Measurements from ENCODE around the gene LRWD1. TPM values are rescaled to one million over a fixed set of nuclear protein-coding genes. Genes with fewer than 3 reads are reported as not detected.
A peak's percentile ranks its signal among the peaks of the same experiment; 100 is the strongest.

The LRWD1 gene
- polyA plus RNA-seq, 3 donors from 2014 or later: 13.5 to 22.8 (median 21.5) TPM

GRCh38 chr7:102431617-102432298 lies 33.0 kb upstream of the LRWD1 start:
- Mint-ChIP-seq H3K27ac (peak overlapping the region; percentile 90 to 99 (median 96)), H3K36me3 (peaks cover 0 to 3% (median 0%) of the 10 kb centered on the region in 3 donors), H3K9me3 (no peaks in the 10 kb centered on the region), H3K4me1 (peaks cover 67 to 69% of the 10 kb centered on the region in 2 donors), H3K27me3 (ENCODE audit: low read depth in 3 of 3) (peaks cover 20 to 26% (median 21%) of the 10 kb centered on the region in 3 donors), H3K4me3 (peak overlapping the region; percentile 71 to 81 (median 75))
- peak; percentile 54 to 70 (median 65) for DNase-seq

GRCh38 chr7:102432442-102433218 lies 32.2 kb upstream of the LRWD1 start:
- Mint-ChIP-seq H3K27me3 (ENCODE audit: low read depth in 3 of 3) (peaks cover 19 to 26% (median 21%) of the 10 kb centered on the region in 3 donors), H3K27ac (peak overlapping the region; percentile 90 to 99 (median 96)), H3K4me3 (peak overlapping the region; percentile 71 to 81 (median 75)), H3K36me3 (peaks cover 0 to 3% (median 0%) of the 10 kb centered on the region in 3 donors), H3K4me1 (peaks cover 59 to 60% of the 10 kb centered on the region in 2 donors), H3K9me3 (no peaks in the 10 kb centered on the region)
- DNase-seq: no peak

- H3K4me1 Mint-ChIP-seq: peaks cover 54% of the 10 kb centered on the region in 2 donors
- peaks cover 0 to 3% (median 0%) of the 10 kb centered on the region in 3 donors for H3K36me3 Mint-ChIP-seq
- peak; percentile 83 to 86 (median 85) for DNase-seq
- H3K27ac Mint-ChIP-seq: peak within 1 kb of the TSS; percentile 90 to 99 (median 96)
- no peaks in the 10 kb centered on the region for H3K9me3 Mint-ChIP-seq
- peaks cover 19 to 26% (median 21%) of the 10 kb centered on the region in 3 donors for H3K27me3 Mint-ChIP-seq (ENCODE audit: low read depth in 3 of 3)
- H3K4me3 Mint-ChIP-seq: peak within 1 kb of the TSS; percentile 83 to 93 (median 88)
Measured at GRCh38 chr7:102433219-102434038, 31.4 kb upstream of the LRWD1 start, which contains the start of gene ORAI2. TSS of gene ORAI2 (plus strand) at chr7:102433575. CDS start at chr7:102438957, 5,382 bp downstream.

- Mint-ChIP-seq H3K27me3 (ENCODE audit: low read depth in 3 of 3) (peaks cover 19 to 26% (median 21%) of the 10 kb centered on the region in 3 donors), H3K9me3 (no peaks in the 10 kb centered on the region), H3K27ac (peak overlapping the region; percentile 85 to 95 (median 90)), H3K4me3 (peak overlapping the region; percentile 83 to 93 (median 88)), H3K36me3 (peaks cover 0 to 3% (median 0%) of the 10 kb centered on the region in 3 donors), H3K4me1 (peaks cover 52 to 53% of the 10 kb centered on the region in 2 donors)
- DNase-seq: peak in 1 of 3 donors; percentile 18
Measured at GRCh38 chr7:102434039-102434486, 30.7 kb upstream of the LRWD1 start.

GRCh38 chr7:102436118-102436517 lies 28.7 kb upstream of the LRWD1 start:
- Mint-ChIP-seq H3K4me1 (peaks cover 33 to 35% of the 10 kb centered on the region in 2 donors), H3K27me3 (ENCODE audit: low read depth in 3 of 3) (peaks cover 15 to 21% (median 18%) of the 10 kb centered on the region in 3 donors), H3K9me3 (no peaks in the 10 kb centered on the region), H3K27ac (peak overlapping the region in 4 of 6 donors; percentile 28 to 69 (median 62)), H3K36me3 (peaks cover 0 to 3% (median 0%) of the 10 kb centered on the region in 3 donors), H3K4me3 (peak overlapping the region in 4 of 5 donors; percentile 36 to 61 (median 54))
- no peak for DNase-seq

- peaks cover 0 to 9% (median 3%) of the 10 kb centered on the region in 3 donors for H3K36me3 Mint-ChIP-seq
- DNase-seq: no peak
- no peak overlapping the region for H3K4me3 Mint-ChIP-seq
- H3K9me3 Mint-ChIP-seq: no peaks in the 10 kb centered on the region
- H3K4me1 Mint-ChIP-seq: peaks cover 32 to 34% of the 10 kb centered on the region in 2 donors
- H3K27me3 Mint-ChIP-seq (ENCODE audit: low read depth in 3 of 3): peaks cover 0 to 3% (median 0%) of the 10 kb centered on the region in 3 donors
- no peak overlapping the region for H3K27ac Mint-ChIP-seq
Measured at GRCh38 chr7:102439963-102440795, 24.6 kb upstream of the LRWD1 start.

GRCh38 chr7:102444961-102445673 lies 19.7 kb upstream of the LRWD1 start:
- H3K9me3 Mint-ChIP-seq: no peaks in the 10 kb centered on the region
- peak overlapping the region in 1 of 5 donors; percentile 22 for H3K4me3 Mint-ChIP-seq
- H3K27ac Mint-ChIP-seq: peak overlapping the region; percentile 14 to 86 (median 60)
- peaks cover 25 to 27% of the 10 kb centered on the region in 2 donors for H3K4me1 Mint-ChIP-seq
- peaks cover 0 to 9% (median 0%) of the 10 kb centered on the region in 3 donors for H3K36me3 Mint-ChIP-seq
- H3K27me3 Mint-ChIP-seq (ENCODE audit: low read depth in 3 of 3): peaks cover 0 to 4% (median 0%) of the 10 kb centered on the region in 3 donors
- no peak for DNase-seq

- Mint-ChIP-seq H3K9me3 (no peaks in the 10 kb centered on the region), H3K4me3 (no peak overlapping the region), H3K27me3 (ENCODE audit: low read depth in 3 of 3) (peaks cover 0 to 4% (median 0%) of the 10 kb centered on the region in 3 donors), H3K27ac (peak overlapping the region in 3 of 6 donors; percentile 53 to 83 (median 65)), H3K4me1 (peaks cover 25 to 30% of the 10 kb centered on the region in 2 donors), H3K36me3 (peaks cover 0 to 9% (median 0%) of the 10 kb centered on the region in 3 donors)
- DNase-seq: no peak
Measured at GRCh38 chr7:102445674-102446071, 19.1 kb upstream of the LRWD1 start.

GRCh38 chr7:102446387-102447156 lies 18.2 kb upstream of the LRWD1 start:
- H3K4me1 Mint-ChIP-seq: peaks cover 22 to 29% of the 10 kb centered on the region in 2 donors
- peaks cover 0 to 7% (median 0%) of the 10 kb centered on the region in 3 donors for H3K36me3 Mint-ChIP-seq
- peaks cover 0 to 4% (median 0%) of the 10 kb centered on the region in 3 donors for H3K27me3 Mint-ChIP-seq (ENCODE audit: low read depth in 3 of 3)
- no peaks in the 10 kb centered on the region for H3K9me3 Mint-ChIP-seq
- no peak for DNase-seq
- peak overlapping the region in 1 of 6 donors; percentile 48 for H3K27ac Mint-ChIP-seq
- H3K4me3 Mint-ChIP-seq: no peak overlapping the region

GRCh38 chr7:102447311-102447710 lies 17.5 kb upstream of the LRWD1 start:
- Mint-ChIP-seq H3K9me3 (no peaks in the 10 kb centered on the region), H3K4me1 (peaks cover 15 to 21% of the 10 kb centered on the region in 2 donors), H3K27me3 (ENCODE audit: low read depth in 3 of 3) (peaks cover 0 to 4% (median 0%) of the 10 kb centered on the region in 3 donors), H3K36me3 (peaks cover 0 to 4% (median 0%) of the 10 kb centered on the region in 3 donors), H3K27ac (no peak overlapping the region), H3K4me3 (no peak overlapping the region)
- no peak for DNase-seq

- no peaks in the 10 kb centered on the region for H3K9me3 Mint-ChIP-seq
- no peak overlapping the region for H3K27ac Mint-ChIP-seq
- peaks cover 0 to 1% (median 0%) of the 10 kb centered on the region in 3 donors for H3K27me3 Mint-ChIP-seq (ENCODE audit: low read depth in 3 of 3)
- no peak overlapping the region for H3K4me3 Mint-ChIP-seq
- peaks cover 0 to 7% of the 10 kb centered on the region in 2 donors for H3K4me1 Mint-ChIP-seq
- DNase-seq: no peak
- H3K36me3 Mint-ChIP-seq: peaks cover 0 to 4% (median 0%) of the 10 kb centered on the region in 3 donors
Measured at GRCh38 chr7:102449136-102449535, 15.6 kb upstream of the LRWD1 start.

Data from immature natural killer cell (primary cell).